Activated T-cell treated with anti-CD3 and anti-CD28 coated beads, Interleukin-2, amount 50 U/mL, for 72 hours (primary cell): ENCODE results near the gene UHMK1. TPM values are rescaled to one million over a fixed set of nuclear protein-coding genes. Genes with fewer than 3 reads are reported as not detected.
"Not testable (repeated sequence)": the region's sequence is repeated elsewhere in the genome, so short reads cannot be mapped to it uniquely, and the experiment has no call there.

Source experiments
- ATAC-seq, 2 donors: fragments of 150-1000 bp; cut with Tn5 transposase; replicated peaks in 1 of 2; 2 replicates each; pipeline ENCODE4 v1.10.0; 2021; ENCODE audit warnings: moderate library complexity in 2 of 2, mild to moderate bottlenecking in 1 of 2
- DNase-seq, 2 donors: peaks; one replicate each; pipeline ENCODE4 v3.0.0; 2021 to 2022; ENCODE audit warnings: mixed read lengths in 1 of 2
- H3K27ac Mint-ChIP-seq: one replicate; pipeline ENCODE4 v1.8.0; 2022; ENCODE audit warnings: mild to moderate bottlenecking, moderate library complexity, mixed read lengths
- H3K27me3 Mint-ChIP-seq: one replicate; pipeline ENCODE4 v1.8.0; 2022; ENCODE audit warnings: low read depth, mixed read lengths
- H3K36me3 Mint-ChIP-seq, 2 donors: one replicate each; pipeline ENCODE4 v1.8.0; 2022; ENCODE audit warnings: mixed read lengths in 2 of 2, mild to moderate bottlenecking in 1 of 2; ENCODE audit not compliant: insufficient read depth in 2 of 2
- H3K4me1 Mint-ChIP-seq: one replicate; pipeline ENCODE4 v1.8.0; 2022; ENCODE audit warnings: low read depth, mixed read lengths
- H3K4me3 Mint-ChIP-seq, 2 donors: one replicate each; pipeline ENCODE4 v1.8.0; 2022; ENCODE audit warnings: mild to moderate bottlenecking in 2 of 2, mixed read lengths in 2 of 2, moderate library complexity in 2 of 2
- H3K9me3 Mint-ChIP-seq, 2 donors: one replicate each; pipeline ENCODE4 v1.8.0; 2022; ENCODE audit warnings: mixed read lengths in 2 of 2
- total RNA-seq, 2 donors: library from RNA; stranded (reverse); gene quantifications; one replicate each; pipeline ENCODE4 v1.2.3, GENCODE V29; 2022

UHMK1 gene
- total RNA-seq, 2 donors from 2014 or later, result 54.0 TPM

DNA sequence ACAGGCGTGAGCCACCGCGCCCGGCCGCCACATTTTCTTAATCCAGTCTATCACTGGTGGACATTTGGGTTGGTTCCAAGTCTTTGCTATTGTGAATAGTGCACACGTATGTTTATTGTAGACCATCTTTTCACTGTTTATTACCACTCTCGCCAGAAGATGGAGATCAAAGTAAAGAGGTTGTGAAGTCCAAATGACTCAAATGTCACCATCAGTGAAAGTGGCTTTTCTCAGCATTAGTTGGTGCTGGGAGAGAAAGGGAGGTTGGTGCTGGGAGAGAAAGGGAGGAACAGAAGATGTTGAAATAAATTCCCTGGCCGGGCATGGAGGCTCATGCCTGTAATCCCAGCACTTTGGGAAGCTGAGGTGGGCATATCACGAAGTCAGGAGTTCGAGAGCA, 10.4 kb upstream of the UHMK1 start:
- DNase-seq (no peak), ATAC-seq (no peak)
- H3K9me3 Mint-ChIP-seq, result no peaks in the 10 kb centered on the region
- no peaks in the 10 kb centered on the region for H3K36me3 Mint-ChIP-seq
- no peak overlapping the region for H3K4me3 Mint-ChIP-seq
- H3K27me3 Mint-ChIP-seq, result peaks cover 21% of the 10 kb centered on the region
- no peaks in the 10 kb centered on the region for H3K4me1 Mint-ChIP-seq
- H3K27ac Mint-ChIP-seq, result no peak overlapping the region

GRCh38 chr1:162488219-162488618, 9.4 kb upstream of the UHMK1 start:
- H3K27me3 Mint-ChIP-seq, result peaks cover 29% of the 10 kb centered on the region
- no peak for DNase-seq
- no peaks in the 10 kb centered on the region for H3K9me3 Mint-ChIP-seq
- ATAC-seq, result no peak
- H3K36me3 Mint-ChIP-seq, result no peaks in the 10 kb centered on the region
- H3K27ac Mint-ChIP-seq, result no peak overlapping the region
- no peak overlapping the region for H3K4me3 Mint-ChIP-seq
- no peaks in the 10 kb centered on the region for H3K4me1 Mint-ChIP-seq

DNA sequence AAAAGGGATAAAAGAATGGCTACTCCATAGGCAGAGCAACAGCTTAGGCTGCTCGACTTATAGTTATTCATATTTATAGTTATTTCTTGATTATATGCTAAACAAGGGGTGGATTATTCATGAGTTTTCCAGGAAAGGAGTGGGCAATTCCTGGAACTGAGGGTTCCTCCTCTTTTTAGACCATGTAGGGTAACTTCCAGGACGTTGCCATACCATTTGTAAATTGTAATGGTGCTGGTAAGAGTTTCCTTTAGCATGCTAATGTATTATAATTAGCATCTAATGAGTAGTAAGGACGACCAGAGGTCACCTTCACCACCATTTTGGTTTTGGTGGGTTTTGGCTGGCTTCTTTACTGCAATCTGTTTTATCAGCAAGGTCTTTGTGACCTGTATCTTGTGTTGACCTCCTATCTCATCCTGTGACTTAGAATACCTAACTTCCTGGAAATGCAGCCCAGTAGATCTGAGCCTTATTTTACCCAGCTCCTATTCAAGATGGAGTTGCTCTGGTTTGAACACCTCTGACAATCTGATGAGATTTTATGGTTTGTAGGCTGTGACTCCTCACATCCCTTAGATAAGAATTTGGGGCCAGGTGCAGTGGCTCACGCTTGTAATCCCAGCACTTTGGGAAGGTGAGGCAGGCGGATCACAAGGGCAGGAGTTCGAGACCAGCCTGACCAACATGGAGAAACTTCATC, 1.9 kb upstream of the UHMK1 start:
- ATAC-seq, DNase-seq, H3K9me3 Mint-ChIP-seq, H3K36me3 Mint-ChIP-seq: not testable (repeated sequence)
- Mint-ChIP-seq H3K4me1 (peaks cover 31% of the 10 kb centered on the region), H3K27ac (peak overlapping the region; percentile 65), H3K4me3 (peak overlapping the region in 1 of 2 donors; percentile 20), H3K27me3 (peaks cover 10% of the 10 kb centered on the region)

- peak overlapping the region; percentile 86 to 98 for H3K4me3 Mint-ChIP-seq
- DNase-seq (peak in 1 of 2 donors; percentile 6), ATAC-seq (no peak)
- peaks cover 9% of the 10 kb centered on the region for H3K27me3 Mint-ChIP-seq
- H3K4me1 Mint-ChIP-seq, result peaks cover 38% of the 10 kb centered on the region
- peaks cover 5 to 8% of the 10 kb centered on the region in 2 donors for H3K36me3 Mint-ChIP-seq
- peaks cover 2 to 3% of the 10 kb centered on the region in 2 donors for H3K9me3 Mint-ChIP-seq
- peak overlapping the region; percentile 97 for H3K27ac Mint-ChIP-seq
Observed at GRCh38 chr1:162497104-162497722, 405 bp upstream of the UHMK1 start.

GRCh38 chr1:162498496-162498810, 835 bp downstream of the UHMK1 start:
- H3K27me3 Mint-ChIP-seq, result no peaks in the 10 kb centered on the region
- H3K27ac Mint-ChIP-seq, result peak overlapping the region; percentile 98
- peaks cover 42% of the 10 kb centered on the region for H3K4me1 Mint-ChIP-seq
- H3K4me3 Mint-ChIP-seq, result peak overlapping the region; percentile 86 to 98
- ATAC-seq, result no peak
- H3K9me3 Mint-ChIP-seq, result peaks cover 2 to 3% of the 10 kb centered on the region in 2 donors
- no peak for DNase-seq
- peaks cover 5 to 11% of the 10 kb centered on the region in 2 donors for H3K36me3 Mint-ChIP-seq

DNA sequence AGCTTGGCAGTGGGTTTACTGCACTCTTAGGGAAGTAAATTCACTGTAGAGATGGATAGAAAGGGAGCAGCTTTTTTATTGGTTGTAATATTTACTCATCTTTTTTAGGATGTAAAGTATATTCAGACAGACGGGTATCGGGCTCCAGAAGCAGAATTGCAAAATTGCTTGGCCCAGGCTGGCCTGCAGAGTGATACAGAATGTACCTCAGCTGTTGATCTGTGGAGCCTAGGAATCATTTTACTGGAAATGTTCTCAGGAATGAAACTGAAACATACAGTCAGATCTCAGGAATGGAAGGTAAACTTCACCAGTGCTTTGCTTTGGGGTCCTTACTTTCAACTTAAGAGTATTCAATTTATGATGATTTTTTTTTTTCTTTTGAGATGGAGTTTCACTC, 3.2 kb downstream of the UHMK1 start:
- ATAC-seq (no peak), DNase-seq (no peak)
- Mint-ChIP-seq H3K4me1 (peaks cover 42% of the 10 kb centered on the region), H3K4me3 (no peak overlapping the region), H3K27me3 (no peaks in the 10 kb centered on the region), H3K27ac (peak overlapping the region; percentile 91), H3K36me3 (peaks cover 7 to 11% of the 10 kb centered on the region in 2 donors), H3K9me3 (peaks cover 2 to 3% of the 10 kb centered on the region in 2 donors)

DNA sequence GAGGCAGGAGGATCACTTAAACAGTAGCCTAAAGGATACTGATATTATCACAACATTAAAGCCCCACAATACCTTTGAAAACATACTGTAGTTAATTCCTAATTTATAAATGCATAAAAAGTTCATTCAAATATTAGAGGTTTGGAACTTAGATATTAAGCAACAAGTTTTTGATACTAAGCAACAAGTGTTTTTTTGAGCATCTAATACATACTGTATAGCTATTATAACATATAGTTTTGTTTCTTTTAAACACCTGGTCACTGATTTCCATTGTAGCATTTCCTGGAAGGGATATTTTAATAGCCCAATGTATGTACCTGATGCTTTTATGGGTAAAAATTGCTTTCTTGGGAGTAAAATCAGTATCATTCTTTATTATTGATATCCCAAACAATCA, 4.5 kb downstream of the UHMK1 start:
- Mint-ChIP-seq H3K36me3 (peaks cover 7 to 17% of the 10 kb centered on the region in 2 donors), H3K4me3 (no peak overlapping the region), H3K4me1 (peaks cover 37% of the 10 kb centered on the region), H3K27me3 (no peaks in the 10 kb centered on the region), H3K9me3 (no peaks in the 10 kb centered on the region), H3K27ac (no peak overlapping the region)
- ATAC-seq (no peak), DNase-seq (no peak)

GRCh38 chr1:162502928-162503327, 5.3 kb downstream of the UHMK1 start:
- DNase-seq, result no peak
- ATAC-seq, result no peak
- peaks cover 7 to 22% of the 10 kb centered on the region in 2 donors for H3K36me3 Mint-ChIP-seq
- H3K27ac Mint-ChIP-seq, result no peak overlapping the region
- H3K9me3 Mint-ChIP-seq, result no peaks in the 10 kb centered on the region
- H3K27me3 Mint-ChIP-seq, result no peaks in the 10 kb centered on the region
- no peak overlapping the region for H3K4me3 Mint-ChIP-seq
- peaks cover 32% of the 10 kb centered on the region for H3K4me1 Mint-ChIP-seq

- no peak overlapping the region for H3K27ac Mint-ChIP-seq
- no peak overlapping the region for H3K4me3 Mint-ChIP-seq
- DNase-seq, result no peak
- H3K4me1 Mint-ChIP-seq, result no peaks in the 10 kb centered on the region
- no peaks in the 10 kb centered on the region for H3K9me3 Mint-ChIP-seq
- ATAC-seq, result no peak
- H3K36me3 Mint-ChIP-seq, result peaks cover 3 to 5% of the 10 kb centered on the region in 2 donors
- no peaks in the 10 kb centered on the region for H3K27me3 Mint-ChIP-seq
Observed at GRCh38 chr1:162527314-162527713, 29.7 kb downstream of the UHMK1 start.

DNA sequence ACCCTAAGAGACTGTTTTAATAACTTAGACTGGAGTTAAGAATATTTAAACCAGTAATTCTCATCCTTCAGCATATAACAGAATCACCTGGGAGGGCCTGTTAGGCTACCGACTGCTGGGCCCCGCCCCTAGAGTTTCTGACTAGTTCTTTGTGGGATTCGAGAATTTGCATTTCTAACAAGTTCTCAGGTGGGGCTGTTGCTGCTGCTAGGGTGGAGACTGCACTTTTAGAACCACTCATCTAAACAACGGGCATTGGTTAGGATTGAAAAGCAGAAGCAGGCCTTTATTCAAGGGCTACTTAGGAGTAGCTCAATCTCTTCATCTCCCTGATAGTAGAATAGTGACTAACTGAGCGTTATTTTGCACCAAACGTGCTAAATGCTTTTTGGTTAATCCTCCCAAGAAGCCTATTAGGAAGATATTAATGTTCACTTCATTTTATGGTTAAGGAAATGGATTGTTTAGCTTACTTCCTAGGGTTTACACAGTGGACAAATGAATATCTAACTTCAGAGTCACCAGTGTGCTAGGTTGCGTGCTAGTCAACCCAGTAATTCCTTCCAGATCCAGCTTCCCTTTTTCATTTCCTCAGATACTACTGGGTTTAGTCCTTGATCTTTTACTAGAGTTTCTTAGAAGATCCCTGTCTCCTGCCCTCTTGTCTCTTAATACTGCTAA, 32.8 kb downstream of the UHMK1 start:
- no peak overlapping the region for H3K27ac Mint-ChIP-seq
- no peak for ATAC-seq
- no peaks in the 10 kb centered on the region for H3K27me3 Mint-ChIP-seq
- H3K9me3 Mint-ChIP-seq, result no peaks in the 10 kb centered on the region
- DNase-seq, result no peak
- H3K36me3 Mint-ChIP-seq, result peaks cover 3% of the 10 kb centered on the region in 2 donors
- no peaks in the 10 kb centered on the region for H3K4me1 Mint-ChIP-seq
- H3K4me3 Mint-ChIP-seq, result no peak overlapping the region

DNA sequence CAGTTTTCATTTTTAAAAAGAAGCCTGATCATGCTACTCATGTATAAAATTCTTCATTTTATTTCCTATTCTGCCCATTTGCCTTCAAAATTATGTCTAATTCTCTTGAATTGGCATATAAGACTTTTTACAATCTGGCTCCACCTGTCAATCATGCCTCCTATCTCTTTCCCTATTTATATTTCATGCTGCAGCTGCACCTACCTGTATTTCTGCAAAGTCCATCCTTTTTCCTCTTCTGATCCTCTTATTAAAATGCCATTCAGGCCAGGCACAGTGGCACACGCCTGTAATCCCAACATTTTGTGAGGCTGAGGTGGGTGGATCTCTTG, 33.3 kb downstream of the UHMK1 start:
- Mint-ChIP-seq H3K4me3 (no peak overlapping the region), H3K27me3 (no peaks in the 10 kb centered on the region), H3K36me3 (peaks cover 2 to 3% of the 10 kb centered on the region in 2 donors), H3K27ac (no peak overlapping the region), H3K4me1 (no peaks in the 10 kb centered on the region), H3K9me3 (no peaks in the 10 kb centered on the region)
- DNase-seq, result no peak
- ATAC-seq, result no peak

GRCh38 chr1:162535501-162535900, 37.9 kb downstream of the UHMK1 start:
- DNase-seq, result no peak
- Mint-ChIP-seq H3K36me3 (peaks cover 0 to 1% of the 10 kb centered on the region in 2 donors), H3K9me3 (no peaks in the 10 kb centered on the region), H3K27ac (no peak overlapping the region), H3K4me3 (no peak overlapping the region), H3K4me1 (peaks cover 8% of the 10 kb centered on the region), H3K27me3 (no peaks in the 10 kb centered on the region)
- no peak for ATAC-seq

DNA sequence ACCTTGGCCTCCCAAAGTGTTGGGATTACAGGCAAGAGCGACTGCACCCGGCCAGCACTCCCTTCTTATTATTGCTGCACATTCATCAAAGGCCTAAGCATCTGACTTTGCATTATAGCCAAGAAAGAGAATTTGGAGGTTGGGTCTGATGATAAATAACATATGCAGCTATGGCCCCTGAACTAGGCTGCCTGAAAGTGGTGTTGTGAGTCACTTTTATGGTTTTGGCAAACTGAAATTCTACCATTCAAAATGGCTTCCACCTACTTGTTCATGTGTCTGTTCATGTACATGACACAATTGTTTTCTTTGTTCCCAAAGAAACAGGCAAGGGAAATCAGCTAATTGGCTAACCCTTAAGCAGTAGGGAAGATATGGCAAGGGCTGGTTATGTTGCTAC, 38.9 kb downstream of the UHMK1 start:
- DNase-seq (peak in 1 of 2 donors; percentile 4), ATAC-seq (peak; percentile 58 to 69)
- peaks cover 1 to 3% of the 10 kb centered on the region in 2 donors for H3K9me3 Mint-ChIP-seq

More for the DNA sequence above, 38.9 kb downstream of the UHMK1 start:
- peak overlapping the region; percentile 81 for H3K27ac Mint-ChIP-seq
- H3K27me3 Mint-ChIP-seq, result no peaks in the 10 kb centered on the region
- H3K36me3 Mint-ChIP-seq, result peaks cover 3% of the 10 kb centered on the region in 2 donors
- no peak overlapping the region for H3K4me3 Mint-ChIP-seq
- H3K4me1 Mint-ChIP-seq, result peaks cover 8% of the 10 kb centered on the region
